H9 (cell line): Measurements from ENCODE around the gene KRTCAP2. TPM values are rescaled to one million over a fixed set of nuclear protein-coding genes. Genes with fewer than 3 reads are reported as not detected.
A peak's percentile ranks its signal among the peaks of the same experiment; 100 is the strongest.

Experiments
- DNase-seq: peaks from one replicate; pipeline ENCODE4 v3.0.0-alpha.2; 2017
- H2AFZ ChIP-seq: one replicate; pipeline ENCODE4 v1.6.1; 2013; ENCODE audit warnings: mild to moderate bottlenecking, low read length, control low read depth, moderate library complexity
- H2AK5ac ChIP-seq: 2 replicates; pipeline ENCODE4 v1.6.1; 2013; ENCODE audit warnings: low read length, control low read depth, mixed read lengths; ENCODE audit not compliant: insufficient read length
- H2BK120ac ChIP-seq: one replicate; pipeline ENCODE4 v1.6.1; 2013; ENCODE audit warnings: low read depth, mild to moderate bottlenecking, low read length, control low read depth, inconsistent platforms; ENCODE audit not compliant: poor library complexity, severe bottlenecking
- H2BK12ac ChIP-seq: 2 replicates; pipeline ENCODE4 v1.6.1; 2013; ENCODE audit warnings: low read length, control low read depth, mixed read lengths, low read depth; ENCODE audit not compliant: insufficient read length
- H2BK15ac ChIP-seq: 2 replicates; pipeline ENCODE4 v1.6.1; 2013; ENCODE audit warnings: low read depth, low read length, control low read depth
- H2BK20ac ChIP-seq: one replicate; pipeline ENCODE4 v1.6.1; 2013; ENCODE audit warnings: low read depth, mild to moderate bottlenecking, low read length, control low read depth, inconsistent platforms; ENCODE audit not compliant: poor library complexity, severe bottlenecking
- H2BK5ac ChIP-seq: 2 replicates; pipeline ENCODE4 v1.6.1; 2013; ENCODE audit warnings: low read length, control low read depth, mixed read lengths; ENCODE audit not compliant: insufficient read length
- H3K14ac ChIP-seq: 2 replicates; pipeline ENCODE4 v1.6.1; 2013; ENCODE audit warnings: low read length, control low read depth; ENCODE audit not compliant: insufficient read depth
- H3K18ac ChIP-seq: 2 replicates; pipeline ENCODE4 v1.6.1; 2013; ENCODE audit warnings: low read depth, mild to moderate bottlenecking, mixed read lengths, low read length, control low read depth; ENCODE audit not compliant: insufficient read length
- H3K23ac ChIP-seq: 2 replicates; pipeline ENCODE4 v1.6.1; 2013; ENCODE audit warnings: low read length, control low read depth, mixed read lengths, low read depth; ENCODE audit not compliant: insufficient read length
- H3K23me2 ChIP-seq: 2 replicates; pipeline ENCODE4 v1.6.1; 2013; ENCODE audit warnings: low read depth, mild to moderate bottlenecking, mixed read lengths, low read length, control low read depth; ENCODE audit not compliant: insufficient read length, poor library complexity, severe bottlenecking
- H3K27ac ChIP-seq: 2 replicates; pipeline ENCODE4 v1.5.1; 2013; ENCODE audit warnings: low read length, control low read depth, mixed read lengths, low read depth; ENCODE audit not compliant: insufficient read length
- H3K27me3 ChIP-seq: 2 replicates; pipeline ENCODE4 v1.6.1; 2013; ENCODE audit warnings: low read length, control low read depth, inconsistent platforms; ENCODE audit not compliant: insufficient read depth
- H3K4ac ChIP-seq: 2 replicates; pipeline ENCODE4 v1.6.1; 2013; ENCODE audit warnings: low read depth, mild to moderate bottlenecking, control low read depth, inconsistent platforms, low read length, moderate library complexity
- H3K4me1 ChIP-seq: 2 replicates; pipeline ENCODE4 v1.6.1; 2013; ENCODE audit warnings: low read length, control low read depth, inconsistent platforms; ENCODE audit not compliant: insufficient read depth
- H3K4me2 ChIP-seq: 2 replicates; pipeline ENCODE4 v1.6.1; 2013; ENCODE audit warnings: low read length, control low read depth, mixed read lengths; ENCODE audit not compliant: insufficient read length, insufficient read depth
- H3K56ac ChIP-seq: 2 replicates; pipeline ENCODE4 v1.6.1; 2013; ENCODE audit warnings: low read depth, mild to moderate bottlenecking, mixed read lengths, low read length, control low read depth; ENCODE audit not compliant: insufficient read length
- H3K79me1 ChIP-seq: 2 replicates; pipeline ENCODE4 v1.6.1; 2013; ENCODE audit warnings: low read depth, mild to moderate bottlenecking, moderate library complexity, low read length, control low read depth, inconsistent platforms; ENCODE audit not compliant: insufficient read depth, poor library complexity, severe bottlenecking
- H3K79me2 ChIP-seq: 2 replicates; pipeline ENCODE4 v1.6.1; 2013; ENCODE audit warnings: low read length, control low read depth, inconsistent platforms; ENCODE audit not compliant: insufficient read depth
- H3K9ac ChIP-seq: 2 replicates; pipeline ENCODE4 v1.6.1; 2013; ENCODE audit warnings: low read length, control low read depth, mixed read lengths; ENCODE audit not compliant: insufficient read length; ENCODE audit errors: extremely low read depth
- H3K9me3 ChIP-seq: one replicate; pipeline ENCODE4 v1.6.1; 2013; ENCODE audit warnings: low read depth, low read length, inconsistent platforms; ENCODE audit not compliant: control insufficient read depth
- H3T11ph ChIP-seq: one replicate; pipeline ENCODE4 v1.6.1; 2013; ENCODE audit warnings: mild to moderate bottlenecking, low read length, control low read depth, inconsistent platforms
- H4K20me1 ChIP-seq: one replicate; pipeline ENCODE4 v1.6.1; 2013; ENCODE audit not compliant: control insufficient read depth, insufficient read length, insufficient read depth
- H4K5ac ChIP-seq: 2 replicates; pipeline ENCODE4 v1.6.1; 2013; ENCODE audit warnings: low read depth, mild to moderate bottlenecking, mixed read lengths, low read length, control low read depth; ENCODE audit not compliant: insufficient read length
- H4K8ac ChIP-seq: replicated peaks from 2 replicates; pipeline ENCODE4 v1.6.1; 2013; ENCODE audit warnings: low read length, control low read depth, mixed read lengths, low read depth; ENCODE audit not compliant: insufficient read length
- H4K91ac ChIP-seq: 2 replicates; pipeline ENCODE4 v1.6.1; 2013; ENCODE audit warnings: low read depth, mild to moderate bottlenecking, moderate library complexity, mixed read lengths, low read length, control low read depth; ENCODE audit not compliant: insufficient read length
- H3K27ac Mint-ChIP-seq, 3 experiments: 2 replicates in 2 of 3; 3 replicates in 1 of 3; pipeline ENCODE4 v1.8.0; 2020 to 2021; ENCODE audit warnings: mixed read lengths in 3 of 3, mild to moderate bottlenecking in 1 of 3, moderate library complexity in 1 of 3
- H3K27me3 Mint-ChIP-seq: 2 replicates; pipeline ENCODE4 v1.8.0; 2021; ENCODE audit warnings: low read depth, mild to moderate bottlenecking, moderate library complexity, mixed read lengths
- H3K36me3 Mint-ChIP-seq, 3 experiments: 2 replicates in 2 of 3; 3 replicates in 1 of 3; pipeline ENCODE4 v1.8.0; 2020 to 2021; ENCODE audit warnings: low read depth in 3 of 3, mixed read lengths in 3 of 3; ENCODE audit not compliant: insufficient read depth in 1 of 3
- H3K4me1 Mint-ChIP-seq, 2 experiments: 2 replicates each; pipeline ENCODE4 v1.8.0; 2020; ENCODE audit warnings: mixed read lengths in 2 of 2
- H3K4me3 Mint-ChIP-seq, 2 experiments: 2 replicates in 1 of 2; 3 replicates in 1 of 2; pipeline ENCODE4 v1.8.0; 2020 to 2021; ENCODE audit warnings: mild to moderate bottlenecking in 2 of 2, mixed read lengths in 2 of 2, moderate library complexity in 1 of 2
- H3K9me3 Mint-ChIP-seq, 2 experiments: 2 replicates in 1 of 2; 3 replicates in 1 of 2; pipeline ENCODE4 v1.8.0; 2020; ENCODE audit warnings: mild to moderate bottlenecking in 2 of 2, mixed read lengths in 2 of 2, moderate library complexity in 1 of 2
- WGBS: extraction: QIAGEN DNeasy Blood & Tissue Kit; methylation state at CpG from one replicate; pipeline ENCODE4 v1.1.7; 2013; ENCODE audit warnings: missing lambda C conversion rate, low lambda C conversion rate, mixed read lengths; ENCODE audit not compliant: insufficient read length; ENCODE audit errors: extremely low coverage; 5-methylcytosine and 5-hydroxymethylcytosine counted together
- total RNA-seq: library from RNA; stranded (reverse); gene quantifications from 2 replicates; pipeline ENCODE4 v1.2.1, GENCODE V29; 2021
- TF ChIP-seq, protein P1 (sequence below): fragments of 200-600 bp; sonication (generic); conservative IDR thresholded peaks from 3 replicates; pipeline ENCODE4 v1.8.0; 2021; ENCODE audit warnings: antibody characterized with exemption, mild to moderate bottlenecking

KRTCAP2 gene
- total RNA-seq, 1 experiment from 2014 or later, result 149 TPM

- H3K4me3 Mint-ChIP-seq, result no peak overlapping the region
- Histone ChIP-seq H3K4me1 (no peaks in the 10 kb centered on the region), H3K9ac (no peak overlapping the region), H3K9me3 (no peaks in the 10 kb centered on the region), H4K8ac (no peak overlapping the region), H3T11ph (no peak overlapping the region), H3K27ac (no peak overlapping the region), H2BK15ac (no peak overlapping the region), H3K4me2 (no peak overlapping the region), H2BK120ac (no peak overlapping the region), H3K79me2 (no peaks in the 10 kb centered on the region), H3K23ac (no peak overlapping the region), H2AFZ (no peak overlapping the region), H2AK5ac (no peak overlapping the region), H2BK12ac (no peak overlapping the region), H4K5ac (no peak overlapping the region), H3K18ac (no peak overlapping the region), H3K79me1 (no peaks in the 10 kb centered on the region), H3K56ac (no peak overlapping the region), H4K91ac (no peak overlapping the region), H2BK20ac (no peak overlapping the region), H3K4ac (no peak overlapping the region), H3K14ac (no peak overlapping the region), H3K23me2 (peaks cover 4% of the 10 kb centered on the region), H3K27me3 (no peaks in the 10 kb centered on the region), H2BK5ac (no peak overlapping the region), H4K20me1 (no peaks in the 10 kb centered on the region)
- H3K27me3 Mint-ChIP-seq, result no peaks in the 10 kb centered on the region; the same call in none of the 2 replicates
- DNase-seq, result no peak
- no CpG with 5 or more reads among the region's 31 CpGs for WGBS
- peaks cover 41 to 70% (median 61%) of the 10 kb centered on the region in 3 experiments for H3K36me3 Mint-ChIP-seq
- peak overlapping the region in 1 of 3 experiments; percentile 39; a peak in 1 of 7 replicates for H3K27ac Mint-ChIP-seq
- TF ChIP-seq, protein P1, sequence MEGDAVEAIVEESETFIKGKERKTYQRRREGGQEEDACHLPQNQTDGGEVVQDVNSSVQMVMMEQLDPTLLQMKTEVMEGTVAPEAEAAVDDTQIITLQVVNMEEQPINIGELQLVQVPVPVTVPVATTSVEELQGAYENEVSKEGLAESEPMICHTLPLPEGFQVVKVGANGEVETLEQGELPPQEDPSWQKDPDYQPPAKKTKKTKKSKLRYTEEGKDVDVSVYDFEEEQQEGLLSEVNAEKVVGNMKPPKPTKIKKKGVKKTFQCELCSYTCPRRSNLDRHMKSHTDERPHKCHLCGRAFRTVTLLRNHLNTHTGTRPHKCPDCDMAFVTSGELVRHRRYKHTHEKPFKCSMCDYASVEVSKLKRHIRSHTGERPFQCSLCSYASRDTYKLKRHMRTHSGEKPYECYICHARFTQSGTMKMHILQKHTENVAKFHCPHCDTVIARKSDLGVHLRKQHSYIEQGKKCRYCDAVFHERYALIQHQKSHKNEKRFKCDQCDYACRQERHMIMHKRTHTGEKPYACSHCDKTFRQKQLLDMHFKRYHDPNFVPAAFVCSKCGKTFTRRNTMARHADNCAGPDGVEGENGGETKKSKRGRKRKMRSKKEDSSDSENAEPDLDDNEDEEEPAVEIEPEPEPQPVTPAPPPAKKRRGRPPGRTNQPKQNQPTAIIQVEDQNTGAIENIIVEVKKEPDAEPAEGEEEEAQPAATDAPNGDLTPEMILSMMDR, result no peak
- H3K4me1 Mint-ChIP-seq, result peaks cover 11 to 25% of the 10 kb centered on the region in 2 experiments
- H3K9me3 Mint-ChIP-seq, result no peaks in the 10 kb centered on the region
These were observed 6.3 kb upstream of the KRTCAP2 start for GRCh38 chr1:155179112-155180031.
